Measurements from ENCODE around the gene UNK. TPM values are rescaled to one million over a fixed set of nuclear protein-coding genes. Genes with fewer than 3 reads are reported as not detected.

UNK gene
- total and polyA plus RNA-seq, 4 donors: 4.0 to 16.4 (median 8.9) TPM

DNA sequence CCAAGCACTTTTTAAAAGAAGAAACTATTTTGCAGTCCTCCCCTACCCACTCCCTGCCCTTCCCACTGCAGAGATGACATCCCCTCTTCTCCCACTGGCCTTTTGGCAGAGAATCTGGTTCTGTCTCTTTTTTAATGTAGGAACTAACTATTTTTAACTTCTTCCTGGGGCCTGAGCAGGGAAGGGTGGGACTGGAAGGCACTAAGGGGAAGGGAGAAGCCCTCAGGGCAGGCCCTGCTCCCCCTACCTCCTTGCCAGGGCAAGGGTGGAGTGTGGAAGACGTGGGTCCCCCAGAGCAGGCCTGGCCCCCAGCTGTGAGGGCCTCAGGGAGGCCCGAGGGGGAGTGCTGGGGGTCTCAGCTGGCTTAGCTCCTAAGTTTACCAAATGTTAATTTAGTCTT, 40.1 kb downstream of the UNK start:
- H3K27me3 ChIP-seq (ENCODE audit: control insufficient read depth in 4 of 4, insufficient read depth in 4 of 4, low read length in 3 of 4): no peaks in the 10 kb centered on the region
- WGBS: 83% methylated on average over 2 of the region's 2 CpGs
- H3K4me3 ChIP-seq (ENCODE audit: low read depth in 1 of 3, low read length in 3 of 3): no peak overlapping the region
- H3K4me1 ChIP-seq (ENCODE audit: control insufficient read depth in 4 of 4, insufficient read depth in 4 of 4, low read length in 3 of 4): peaks cover 0 to 29% (median 15%) of the 10 kb centered on the region in 4 donors
- H3K9ac ChIP-seq (ENCODE audit: low read depth in 1 of 2, low read length in 2 of 2): no peak overlapping the region
- H3K36me3 ChIP-seq (ENCODE audit: control insufficient read depth in 4 of 4, insufficient read depth in 3 of 4, low read depth in 1 of 4, low read length in 3 of 4): peaks cover 10 to 31% (median 11%) of the 10 kb centered on the region in 4 donors
- no peaks in the 10 kb centered on the region for H3K9me3 ChIP-seq (ENCODE audit: control insufficient read depth in 4 of 4, low read length in 3 of 4)
- DNase-seq (ENCODE audit: low spot score): no peak
- TF ChIP-seq, protein P1, sequence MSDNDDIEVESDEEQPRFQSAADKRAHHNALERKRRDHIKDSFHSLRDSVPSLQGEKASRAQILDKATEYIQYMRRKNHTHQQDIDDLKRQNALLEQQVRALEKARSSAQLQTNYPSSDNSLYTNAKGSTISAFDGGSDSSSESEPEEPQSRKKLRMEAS (IDR thresholded peaks at IDR 0.05): no peak
- TF ChIP-seq RAD21 (IDR thresholded peaks at IDR 0.05) (no peak), TAF1 (conservative IDR thresholded peaks at IDR 0.05) (no peak), RXRA (IDR thresholded peaks at IDR 0.05) (no peak), FOXA1 (IDR thresholded peaks at IDR 0.05) (no peak), SP1 (IDR thresholded peaks at IDR 0.05) (no peak), JUND (IDR thresholded peaks at IDR 0.05) (no peak), CTCF (IDR thresholded peaks at IDR 0.05; ENCODE audit: low read depth, low read length, missing input control) (no peak), GABPA (IDR thresholded peaks at IDR 0.05 in 1 of 2, conservative IDR thresholded peaks at IDR 0.05 in 1 of 2) (no peak), YY1 (IDR thresholded peaks at IDR 0.05) (no peak)
- TF ChIP-seq, protein P2, sequence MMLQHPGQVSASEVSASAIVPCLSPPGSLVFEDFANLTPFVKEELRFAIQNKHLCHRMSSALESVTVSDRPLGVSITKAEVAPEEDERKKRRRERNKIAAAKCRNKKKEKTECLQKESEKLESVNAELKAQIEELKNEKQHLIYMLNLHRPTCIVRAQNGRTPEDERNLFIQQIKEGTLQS (IDR thresholded peaks at IDR 0.05): no peak
- H3K27ac ChIP-seq (ENCODE audit: low read depth in 1 of 2, low read length in 2 of 2): no peak overlapping the region

GRCh38 chr17:75825149-75825552, 40.5 kb downstream of the UNK start:
- Histone ChIP-seq H3K4me1 (ENCODE audit: control insufficient read depth in 4 of 4, insufficient read depth in 4 of 4, low read length in 3 of 4) (peaks cover 0 to 29% (median 15%) of the 10 kb centered on the region in 4 donors), H3K4me3 (ENCODE audit: low read depth in 1 of 3, low read length in 3 of 3) (no peak overlapping the region), H3K9ac (ENCODE audit: low read depth in 1 of 2, low read length in 2 of 2) (no peak overlapping the region), H3K27me3 (ENCODE audit: control insufficient read depth in 4 of 4, insufficient read depth in 4 of 4, low read length in 3 of 4) (no peaks in the 10 kb centered on the region), H3K9me3 (ENCODE audit: control insufficient read depth in 4 of 4, low read length in 3 of 4) (no peaks in the 10 kb centered on the region), H3K27ac (ENCODE audit: low read depth in 1 of 2, low read length in 2 of 2) (no peak overlapping the region), H3K36me3 (ENCODE audit: control insufficient read depth in 4 of 4, insufficient read depth in 3 of 4, low read depth in 1 of 4, low read length in 3 of 4) (peaks cover 8 to 28% (median 10%) of the 10 kb centered on the region in 4 donors)
- WGBS: 96% methylated on average over 13 of the region's 13 CpGs
- TF ChIP-seq CTCF (IDR thresholded peaks at IDR 0.05; ENCODE audit: low read depth, low read length, missing input control) (no peak), RXRA (IDR thresholded peaks at IDR 0.05) (no peak), EGR1 (IDR thresholded peaks at IDR 0.05; ENCODE audit: low read depth in 2 of 2) (no peak), GABPA (IDR thresholded peaks at IDR 0.05 in 1 of 2, conservative IDR thresholded peaks at IDR 0.05 in 1 of 2) (no peak), SP1 (IDR thresholded peaks at IDR 0.05) (no peak), FOXA1 (IDR thresholded peaks at IDR 0.05) (no peak), TAF1 (conservative IDR thresholded peaks at IDR 0.05) (no peak), YY1 (IDR thresholded peaks at IDR 0.05) (no peak)
- TF ChIP-seq, protein P1 (IDR thresholded peaks at IDR 0.05): no peak
- TF ChIP-seq, protein P3, sequence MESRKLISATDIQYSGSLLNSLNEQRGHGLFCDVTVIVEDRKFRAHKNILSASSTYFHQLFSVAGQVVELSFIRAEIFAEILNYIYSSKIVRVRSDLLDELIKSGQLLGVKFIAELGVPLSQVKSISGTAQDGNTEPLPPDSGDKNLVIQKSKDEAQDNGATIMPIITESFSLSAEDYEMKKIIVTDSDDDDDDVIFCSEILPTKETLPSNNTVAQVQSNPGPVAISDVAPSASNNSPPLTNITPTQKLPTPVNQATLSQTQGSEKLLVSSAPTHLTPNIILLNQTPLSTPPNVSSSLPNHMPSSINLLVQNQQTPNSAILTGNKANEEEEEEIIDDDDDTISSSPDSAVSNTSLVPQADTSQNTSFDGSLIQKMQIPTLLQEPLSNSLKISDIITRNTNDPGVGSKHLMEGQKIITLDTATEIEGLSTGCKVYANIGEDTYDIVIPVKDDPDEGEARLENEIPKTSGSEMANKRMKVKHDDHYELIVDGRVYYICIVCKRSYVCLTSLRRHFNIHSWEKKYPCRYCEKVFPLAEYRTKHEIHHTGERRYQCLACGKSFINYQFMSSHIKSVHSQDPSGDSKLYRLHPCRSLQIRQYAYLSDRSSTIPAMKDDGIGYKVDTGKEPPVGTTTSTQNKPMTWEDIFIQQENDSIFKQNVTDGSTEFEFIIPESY (IDR thresholded peaks at IDR 0.05): no peak
- no peak for DNase-seq (ENCODE audit: low spot score)
